Activated naive CD8-positive, alpha-beta T cell treated with anti-CD3 and anti-CD28 coated beads, Interleukin-2, amount 50 U/mL, for 16 hours (primary cell): ENCODE data around the gene DIS3L2.
"Not testable (repeated sequence)": the region's sequence is repeated elsewhere in the genome, so short reads cannot be mapped to it uniquely, and the experiment has no call there.

Experiments used
- DNase-seq: peaks from one replicate; pipeline ENCODE4 v3.0.0-alpha.2; 2020; ENCODE audit warnings: low read depth, low spot score

DIS3L2 gene

DNA sequence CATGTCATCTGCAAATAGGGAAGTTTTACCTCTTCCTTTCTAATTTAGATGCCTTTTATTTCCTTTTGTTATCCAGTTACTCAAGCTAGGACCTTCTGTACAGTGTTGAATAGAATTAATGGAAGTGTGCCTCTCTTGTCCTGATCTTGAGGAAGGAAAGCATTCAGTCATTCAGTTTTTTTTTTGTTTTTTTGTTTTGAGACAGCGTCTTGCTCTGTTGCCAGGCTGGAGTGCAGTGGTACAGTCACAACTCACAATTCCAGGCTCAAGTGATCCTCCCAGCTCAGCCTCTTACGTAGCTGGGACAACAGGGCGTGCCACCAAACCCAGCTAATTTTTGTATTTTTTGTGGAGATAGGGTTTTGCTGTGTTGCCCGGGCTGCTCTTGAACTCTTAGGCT lies 213.1 kb downstream of the DIS3L2 start:
- no peak for DNase-seq

DNA sequence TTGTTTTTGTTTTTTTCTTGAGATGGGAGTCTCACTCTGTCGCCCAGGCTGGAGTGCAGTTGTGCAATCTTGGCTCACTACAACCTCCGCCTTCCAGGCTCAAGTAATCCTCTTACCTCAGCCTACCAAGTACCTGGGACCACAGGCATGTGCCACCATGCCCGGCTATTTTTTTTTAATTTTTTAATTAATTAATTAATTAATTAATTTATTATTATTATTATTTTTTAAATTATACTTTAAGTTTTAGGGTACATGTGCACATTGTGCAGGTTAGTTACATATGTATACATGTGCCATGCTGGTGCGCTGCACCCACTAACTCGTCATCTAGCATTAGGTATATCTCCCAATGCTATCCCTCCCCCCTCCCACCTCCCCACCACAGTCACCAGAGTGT lies 215.1 kb downstream of the DIS3L2 start:
- DNase-seq: not testable (repeated sequence)

DNA sequence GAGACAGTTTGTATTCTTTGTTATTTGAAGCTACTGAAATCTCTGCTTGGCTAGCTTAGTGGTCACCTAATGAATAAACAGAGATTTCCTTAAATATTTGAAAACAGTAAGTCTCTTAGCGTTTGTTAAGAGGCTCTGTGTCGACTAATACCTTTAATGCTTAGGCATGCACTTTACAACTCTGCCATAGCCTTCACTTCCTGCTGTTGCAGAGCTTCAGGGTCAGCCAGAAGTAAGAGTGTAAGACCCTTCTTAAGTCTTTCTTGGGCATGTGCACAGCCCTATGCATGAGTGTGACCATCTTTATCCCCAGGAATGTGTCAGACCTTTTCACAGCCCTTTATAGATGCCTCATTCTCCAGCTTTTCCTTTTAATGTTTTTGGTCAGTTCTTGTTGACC lies 221.8 kb downstream of the DIS3L2 start:
- no peak for DNase-seq

DNA sequence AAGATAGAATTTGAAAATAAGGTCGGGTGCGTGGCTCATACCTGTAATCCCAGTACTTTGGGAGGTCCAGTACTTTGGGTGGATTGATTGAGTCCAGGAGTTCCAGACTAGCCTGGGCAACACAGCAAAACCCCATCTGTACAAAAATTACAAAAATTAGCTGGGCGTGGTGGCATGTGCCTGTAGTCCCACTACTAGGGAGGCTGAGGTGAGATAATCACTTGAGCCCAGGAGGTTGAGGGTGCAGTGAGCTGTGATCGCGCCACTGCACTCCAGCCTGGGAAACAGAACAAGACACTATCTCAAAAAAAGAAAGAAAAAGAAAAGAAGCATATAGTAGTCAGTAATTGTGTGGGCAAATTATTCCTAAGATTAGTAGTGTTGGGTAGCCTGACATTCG lies 222.8 kb downstream of the DIS3L2 start:
- no peak for DNase-seq

DNA sequence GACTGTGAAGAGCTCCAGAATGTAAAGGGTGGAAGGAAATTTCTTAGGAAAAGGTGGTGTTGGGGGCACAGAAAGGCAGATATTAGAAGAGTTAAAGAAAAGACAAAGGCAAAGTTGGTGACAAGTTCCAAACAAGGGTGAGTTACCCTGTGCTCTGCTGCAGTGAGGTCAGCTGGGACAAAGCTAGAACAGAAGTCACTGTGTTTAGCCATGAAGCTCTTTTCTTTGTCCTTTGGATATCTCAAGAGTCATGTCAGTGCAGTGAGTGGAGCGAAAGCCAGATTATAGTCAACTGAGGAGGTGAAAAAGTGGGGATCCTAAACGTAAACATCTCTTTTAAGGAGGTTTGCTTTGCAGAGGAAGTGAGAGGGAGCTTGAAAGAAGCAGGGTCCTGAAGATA lies 229.3 kb downstream of the DIS3L2 start:
- no peak for DNase-seq

DNA sequence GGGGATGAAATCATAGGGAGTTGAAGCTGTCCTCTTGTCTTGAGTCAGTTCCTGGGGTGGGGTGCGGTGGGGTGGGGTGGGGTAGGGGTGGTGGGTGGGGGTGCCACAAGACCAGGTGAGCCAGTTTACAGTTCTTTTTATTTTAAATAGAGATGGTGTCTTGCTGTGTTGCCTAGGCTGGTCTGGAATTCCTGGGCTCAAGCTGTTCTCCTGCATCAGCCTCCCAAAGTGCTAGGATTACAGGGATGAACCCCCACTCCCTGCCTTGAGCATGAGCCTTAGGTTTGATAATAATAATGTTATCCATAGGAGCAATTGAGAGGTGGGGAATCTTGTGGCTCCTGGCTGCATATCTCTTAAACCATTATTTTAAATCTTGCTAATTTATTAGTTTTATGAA lies 234.0 kb downstream of the DIS3L2 start:
- DNase-seq: no peak

DNA sequence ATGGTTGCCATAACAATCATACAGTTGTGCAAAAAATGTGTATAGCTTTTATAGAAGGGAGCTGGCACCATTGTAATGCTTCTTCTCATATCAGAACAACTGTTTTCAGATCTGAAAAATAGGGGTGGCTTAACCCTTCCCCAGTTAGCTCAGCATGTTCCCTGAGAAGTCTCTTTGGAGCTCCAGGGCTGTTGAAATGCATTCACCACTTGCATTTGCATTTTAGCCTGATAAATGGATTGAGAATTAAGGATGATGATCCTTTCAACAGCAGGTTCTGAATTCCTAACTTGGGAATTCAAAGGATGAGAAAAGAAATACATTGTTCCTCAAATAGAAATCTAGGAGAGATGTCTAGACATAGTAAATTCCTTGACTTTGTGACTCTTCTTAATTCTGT lies 235.3 kb downstream of the DIS3L2 start:
- no peak for DNase-seq

DNA sequence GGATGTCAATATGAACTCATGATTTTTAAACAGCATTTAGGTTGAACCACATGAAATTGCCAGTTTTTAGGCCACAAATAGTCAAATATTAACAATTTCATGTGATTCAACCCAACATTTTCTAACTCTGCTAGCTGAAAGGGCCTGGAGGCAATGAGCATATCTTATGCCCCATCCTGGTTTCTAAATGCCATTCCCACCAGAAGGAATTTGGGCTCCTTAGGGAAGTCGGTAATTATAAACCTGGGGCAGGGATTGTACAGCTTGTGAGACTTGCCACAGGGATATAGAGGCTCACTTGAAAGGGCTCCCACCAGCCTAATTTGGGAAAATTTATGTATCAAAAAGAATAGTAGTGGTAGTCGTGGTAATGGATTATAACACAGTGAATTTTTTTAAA lies 238.7 kb downstream of the DIS3L2 start:
- no peak for DNase-seq

DNA sequence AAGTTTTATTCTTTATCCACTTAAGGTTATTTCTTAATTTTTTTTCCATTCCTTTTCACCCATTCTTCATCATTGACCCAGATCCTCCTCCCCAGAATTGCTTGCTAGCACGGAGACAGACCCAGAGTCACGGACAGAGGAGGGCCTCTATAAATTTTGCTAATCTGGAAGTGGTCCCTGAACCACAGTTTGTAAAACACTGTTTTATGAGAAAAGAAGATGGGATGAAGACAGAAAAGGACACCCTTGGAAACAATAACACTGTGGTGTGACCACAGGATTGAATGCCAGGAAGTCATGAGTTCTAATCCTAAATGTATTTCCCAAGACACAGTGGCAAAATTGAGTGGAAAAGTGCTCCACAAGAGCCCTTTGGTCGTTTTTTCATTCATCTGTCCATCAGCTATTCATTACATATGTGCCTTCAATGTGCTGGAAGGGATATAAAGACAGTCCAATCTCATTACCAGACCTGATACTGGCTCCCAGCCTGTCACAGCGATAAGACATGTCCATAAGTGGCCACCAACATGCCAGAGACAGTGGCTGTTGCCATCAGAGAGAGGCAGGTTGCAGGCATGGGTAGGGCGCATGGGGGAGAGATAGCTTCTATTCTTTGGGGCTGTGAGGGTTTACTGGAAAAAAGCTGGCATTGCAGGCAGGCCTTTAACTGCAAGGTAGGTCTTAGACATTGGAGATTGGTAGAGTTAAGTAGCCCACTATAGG lies 241.8 kb downstream of the DIS3L2 start:
- DNase-seq: no peak

DNA sequence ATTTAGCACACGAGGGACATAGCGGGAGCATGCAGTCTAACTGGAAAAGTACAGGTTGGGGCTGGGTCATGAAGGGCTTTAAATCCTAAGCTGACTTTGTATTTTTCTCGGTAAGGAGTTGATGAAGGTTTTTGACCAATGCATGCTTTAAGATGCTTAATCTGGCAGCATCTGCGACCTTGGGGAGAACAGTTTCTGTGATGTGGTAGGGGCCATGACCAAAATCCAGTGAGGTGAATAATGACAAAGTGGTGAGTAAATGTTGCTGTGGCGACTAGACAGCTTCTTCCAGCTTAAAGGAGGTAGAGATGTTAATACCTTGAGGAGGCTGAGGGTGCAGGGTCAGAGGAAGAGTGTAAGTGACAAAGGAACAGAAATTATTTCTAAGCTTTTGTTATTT lies 242.4 kb downstream of the DIS3L2 start:
- no peak for DNase-seq

DNA sequence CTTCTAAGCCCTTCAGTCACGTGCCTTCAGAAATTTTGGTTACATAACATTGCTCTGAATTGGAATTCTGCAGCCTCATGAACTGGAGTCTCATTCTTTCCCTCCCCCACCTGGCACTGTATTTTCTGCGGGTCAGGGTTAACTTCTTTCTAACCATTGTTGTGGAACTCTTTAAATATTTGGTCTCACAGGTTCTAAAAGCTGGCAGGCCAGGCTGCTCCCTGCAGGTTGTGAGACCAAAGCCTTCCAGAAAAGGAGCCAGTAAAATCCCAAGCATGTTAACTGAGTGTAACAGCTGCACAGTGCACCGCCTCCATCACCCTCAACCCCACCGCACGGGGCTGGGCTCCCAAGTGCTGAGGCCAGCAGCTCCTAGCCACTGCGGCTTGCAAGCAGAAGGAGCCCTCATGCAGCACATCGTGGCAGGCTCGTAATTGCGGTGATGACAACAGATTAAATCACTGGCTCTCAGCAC lies 243.0 kb downstream of the DIS3L2 start:
- no peak for DNase-seq

DNA sequence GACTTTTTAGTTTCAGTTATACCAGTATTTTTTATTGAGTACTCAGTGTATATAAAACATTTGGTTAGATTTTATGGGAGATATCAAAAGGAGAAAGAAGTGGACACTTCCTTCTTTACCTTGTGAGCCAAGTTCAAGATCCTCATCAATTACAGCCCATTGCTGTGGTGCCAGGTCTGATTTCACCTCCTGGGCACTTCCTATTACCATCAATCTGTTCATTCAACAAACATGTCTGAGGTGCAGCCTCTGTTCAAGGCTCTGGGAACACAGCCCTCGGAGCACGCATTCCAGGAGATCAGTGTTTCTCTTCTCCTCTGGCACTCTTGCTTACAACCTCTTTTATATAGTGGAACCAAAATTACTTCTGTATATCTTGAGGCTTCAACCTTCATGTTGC lies 245.7 kb downstream of the DIS3L2 start:
- no peak for DNase-seq

DNA sequence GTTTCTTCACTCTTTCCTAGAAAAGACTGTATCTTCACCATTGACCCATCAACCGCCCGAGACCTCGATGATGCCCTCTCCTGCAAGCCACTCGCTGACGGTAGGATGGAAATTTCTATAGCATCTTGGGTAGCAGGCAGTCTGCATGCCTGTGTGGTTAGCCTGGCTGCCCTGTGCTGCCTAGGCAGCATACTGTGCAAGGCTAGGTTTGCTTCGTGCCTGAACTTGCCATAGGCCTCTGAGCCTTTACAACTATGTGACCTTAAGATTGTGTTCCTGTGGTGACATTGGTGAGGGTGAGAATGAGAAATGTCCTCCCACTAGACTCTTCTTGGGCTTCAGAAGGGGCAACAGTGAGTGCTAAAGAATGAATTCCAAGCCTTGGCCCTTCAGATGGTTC lies 248.8 kb downstream of the DIS3L2 start:
- DNase-seq: no peak

DNA sequence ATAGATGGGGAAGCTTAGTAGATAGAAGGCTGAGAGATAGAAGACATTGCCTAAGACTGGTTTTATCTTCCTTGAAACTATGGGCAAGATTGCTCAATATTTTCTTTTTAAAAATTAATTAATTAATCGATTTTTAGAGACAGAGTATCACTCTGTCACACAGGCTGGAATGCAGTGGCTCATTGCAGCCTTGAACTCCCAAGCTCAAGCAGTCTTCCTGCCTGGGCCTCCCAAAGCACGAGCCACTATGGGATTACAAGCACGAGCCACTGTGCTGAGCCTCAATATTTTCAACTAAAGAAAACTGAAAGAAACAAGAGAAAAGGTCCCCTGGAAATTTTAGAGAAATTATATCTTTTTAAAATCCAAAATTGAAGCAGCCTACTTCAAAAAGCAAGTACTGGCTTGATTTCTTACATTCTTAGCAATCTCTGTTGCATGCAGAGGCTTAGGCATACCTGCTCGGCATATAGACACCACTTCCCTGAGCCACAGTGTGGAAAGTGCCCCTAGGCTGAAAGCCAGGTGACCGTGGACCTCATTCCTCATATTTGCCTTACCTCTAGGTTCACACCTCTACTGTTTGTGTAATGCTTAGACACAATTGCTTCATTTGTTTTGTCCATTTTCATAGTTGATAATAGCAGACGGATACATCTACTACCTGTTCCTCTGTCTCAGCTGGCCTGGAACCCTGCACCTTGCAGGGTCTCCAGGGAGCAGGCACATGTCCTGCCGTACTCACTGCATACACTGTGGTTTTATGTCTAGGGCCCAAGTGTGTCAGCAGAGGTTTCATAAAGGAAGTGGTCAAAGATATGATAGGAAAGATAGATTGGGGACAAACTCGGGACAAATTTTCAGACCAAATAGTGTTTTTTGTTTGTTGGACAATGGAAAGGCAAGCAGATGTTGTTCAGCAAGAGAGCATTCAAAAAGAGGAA lies 250.5 kb downstream of the DIS3L2 start:
- DNase-seq: no peak

DNA sequence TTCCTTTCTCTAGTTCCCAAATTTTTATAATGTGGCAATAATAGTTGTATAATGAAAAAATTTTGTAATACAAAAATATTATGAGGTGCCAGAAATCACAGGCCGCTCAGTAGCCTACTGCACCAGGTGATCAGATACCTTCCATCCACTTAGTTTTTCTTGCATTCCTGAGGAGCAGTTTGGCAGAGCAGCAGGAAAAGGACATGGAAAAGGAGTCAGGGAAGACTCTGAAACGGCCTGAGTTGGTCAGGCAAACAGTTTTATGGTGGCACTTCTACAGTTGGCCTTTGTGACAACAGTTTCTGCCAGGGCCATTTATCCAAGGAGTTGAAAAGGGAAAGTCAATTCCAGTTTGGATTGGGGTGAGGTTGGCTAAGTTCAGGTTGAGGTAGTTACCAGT lies 251.7 kb downstream of the DIS3L2 start:
- DNase-seq: no peak

DNA sequence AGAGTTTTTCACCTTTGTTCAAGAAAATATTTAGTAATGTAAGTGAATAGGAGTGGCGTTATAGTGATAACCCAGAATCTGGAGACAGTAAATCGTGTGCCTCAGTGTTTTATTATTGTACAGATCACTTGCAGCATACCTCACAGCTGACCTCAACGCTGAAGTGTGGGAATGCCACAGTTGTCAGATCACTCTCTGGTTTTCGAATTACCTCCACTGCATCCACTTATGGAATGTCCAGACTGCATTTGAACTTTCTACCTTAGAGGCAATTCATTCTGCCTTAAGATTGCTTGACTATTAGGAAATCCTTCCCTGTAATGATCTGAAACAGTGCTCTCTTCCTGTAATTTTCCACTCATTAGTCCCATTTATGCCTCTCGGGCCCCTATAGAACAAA lies 252.5 kb downstream of the DIS3L2 start:
- DNase-seq: no peak

DNA sequence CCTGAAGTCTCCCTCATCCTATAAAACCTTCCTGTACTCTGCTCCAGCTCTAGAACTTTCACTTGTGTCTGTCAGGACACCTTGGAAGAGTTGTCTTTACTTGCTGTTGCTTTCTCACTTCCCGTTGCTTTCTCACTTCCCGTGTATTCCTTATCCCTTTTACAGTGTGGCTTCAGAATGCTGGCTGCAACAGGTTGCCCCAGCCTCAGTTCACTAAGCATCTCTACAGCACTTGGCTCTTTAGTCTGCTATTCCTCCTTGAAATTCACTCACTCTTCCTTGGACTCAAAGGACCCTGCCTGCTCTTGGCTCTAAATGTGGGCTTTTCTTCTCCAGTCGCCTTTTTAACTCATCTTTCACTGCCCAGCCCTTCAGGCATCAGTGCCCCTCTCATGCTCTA lies 254.5 kb downstream of the DIS3L2 start:
- no peak for DNase-seq

DNA sequence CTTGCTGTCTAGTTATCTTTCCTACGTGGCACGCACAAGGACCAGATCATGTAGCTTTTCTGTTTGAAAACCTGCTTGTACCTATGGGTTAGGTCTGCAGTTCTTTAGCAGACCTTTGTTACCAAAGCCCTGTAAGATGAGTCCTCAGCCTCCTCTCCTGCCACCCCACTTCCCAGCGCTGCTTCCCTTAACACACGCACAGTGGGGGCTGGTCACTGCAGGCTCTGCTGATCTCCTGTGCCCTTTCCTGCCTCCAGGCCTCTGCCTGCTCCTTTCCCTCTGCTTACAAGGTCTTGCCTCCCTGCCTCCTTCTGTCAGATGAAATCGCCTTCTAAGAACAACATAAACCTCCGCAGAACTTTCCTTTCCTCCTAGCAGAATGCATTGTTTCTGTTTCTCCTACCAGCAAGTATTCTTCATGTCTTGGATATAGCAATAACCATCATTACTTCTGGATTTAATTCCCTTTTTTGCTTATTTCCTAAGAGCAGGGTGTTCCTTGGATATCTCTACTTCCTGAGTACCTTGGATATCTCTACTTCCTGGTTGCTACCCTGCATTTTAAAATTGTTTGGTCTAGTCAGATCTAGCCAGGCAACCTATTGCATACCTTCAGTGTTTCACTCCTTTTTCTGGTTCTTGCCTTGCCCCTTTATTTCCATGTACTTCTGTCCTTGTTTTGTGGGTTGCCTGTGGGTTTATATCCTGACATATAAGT lies 257.4 kb downstream of the DIS3L2 start:
- DNase-seq: no peak

DNA sequence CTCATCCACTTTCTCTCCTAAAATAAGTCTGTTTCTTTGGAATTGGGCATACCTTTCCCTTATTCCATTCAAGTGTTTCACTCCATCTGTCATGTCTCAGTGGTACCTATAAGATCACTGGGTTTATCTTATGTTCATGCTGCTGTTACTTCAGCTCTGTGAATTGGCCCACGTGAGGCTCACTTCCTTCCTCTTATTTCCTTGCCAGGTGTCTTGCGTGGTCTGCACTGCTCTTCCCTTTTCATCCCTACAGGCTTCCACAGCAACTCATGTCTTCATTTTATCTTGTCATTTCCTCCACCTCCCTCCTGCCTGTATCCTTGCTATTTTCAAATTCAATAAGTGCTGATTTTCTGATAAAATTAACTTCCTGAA lies 258.0 kb downstream of the DIS3L2 start:
- no peak for DNase-seq

DNA sequence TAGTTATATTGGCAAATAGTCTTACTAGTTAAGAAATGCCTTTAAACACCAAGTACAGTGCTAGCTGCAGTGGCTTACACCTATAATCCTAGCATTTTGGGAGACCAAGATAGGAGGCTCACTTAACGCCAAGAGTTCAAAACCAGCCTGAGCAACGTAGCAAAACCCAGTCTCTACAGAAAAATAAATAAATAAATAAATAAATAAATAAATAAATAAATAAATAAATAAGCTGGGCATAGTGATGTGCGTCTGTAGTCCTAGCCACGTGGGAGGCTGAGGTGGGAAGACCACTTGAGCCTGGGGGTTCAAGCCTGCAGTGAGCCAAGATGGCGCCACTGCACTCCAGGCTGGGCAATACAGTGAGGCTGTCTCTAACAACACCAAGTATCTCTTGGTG lies 258.4 kb downstream of the DIS3L2 start:
- no peak for DNase-seq

DNA sequence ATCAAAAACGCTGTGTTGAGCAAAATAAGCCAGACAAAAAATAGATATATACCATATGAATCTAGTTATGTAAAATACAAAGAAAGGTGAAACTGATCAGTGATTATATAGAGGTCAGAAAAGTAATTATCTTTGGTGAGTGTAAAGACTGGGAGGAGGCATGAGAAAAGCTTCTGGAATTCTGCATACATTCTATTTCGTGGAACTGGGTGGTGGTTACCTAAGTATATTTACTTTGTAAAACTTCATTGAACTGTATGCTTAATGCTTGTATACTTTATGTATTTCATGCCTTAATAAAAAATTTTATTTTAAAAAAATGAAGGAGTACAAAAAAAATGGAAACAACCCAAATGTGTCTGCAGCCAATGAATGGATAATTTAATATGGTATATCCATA lies 263.9 kb downstream of the DIS3L2 start:
- no peak for DNase-seq

DNA sequence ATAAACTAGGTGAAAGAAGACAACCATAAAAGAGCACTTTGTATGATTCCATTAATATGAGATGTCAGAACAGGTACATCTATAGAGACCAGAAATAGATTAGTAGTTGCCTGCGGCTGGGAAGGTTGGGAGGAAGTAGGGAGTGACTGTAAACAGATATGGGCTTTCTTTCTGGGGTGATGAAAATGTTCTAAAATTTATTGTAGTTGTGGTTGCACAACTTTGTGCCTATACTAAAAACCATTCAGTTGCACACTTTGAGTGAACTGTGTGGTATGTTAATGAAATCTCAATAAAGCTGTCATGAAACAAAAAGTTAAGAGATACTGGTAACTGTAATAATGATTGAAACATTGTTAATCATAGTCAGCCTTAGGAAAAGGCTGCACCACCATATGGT lies 264.4 kb downstream of the DIS3L2 start:
- no peak for DNase-seq
